Measurements from ENCODE around the gene STON1. TPM values are rescaled to one million over a fixed set of nuclear protein-coding genes. Genes with fewer than 3 reads are reported as not detected.

The STON1 gene
- total and polyA plus RNA-seq, 2 of the 8 experiments (the other 6 are each of a cell fraction or from before 2014, with no cell fraction given): 5.0 to 10.1 TPM

DNA sequence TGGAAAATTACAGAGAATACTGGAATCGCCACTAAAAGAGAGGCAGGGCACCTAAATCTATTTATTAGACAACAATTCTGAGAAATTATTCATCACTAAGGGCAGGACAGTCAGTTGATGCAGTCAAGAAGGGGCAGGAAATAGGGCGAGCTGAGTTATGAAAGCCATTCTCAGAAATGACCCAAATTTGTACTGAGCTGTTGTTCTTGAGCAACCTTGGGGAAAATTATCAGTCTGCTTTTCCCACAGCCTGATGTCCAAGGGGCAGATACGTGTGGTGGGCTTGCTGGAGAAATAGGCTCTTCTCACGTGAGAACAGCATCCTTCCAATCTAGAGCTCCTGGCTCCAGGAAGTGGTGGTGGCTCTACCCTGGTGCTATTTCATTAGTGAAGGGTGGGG, 38.6 kb downstream of the STON1 start:
- WGBS, 2 experiments (ENCODE audit: extremely low coverage in 1 of 2, insufficient coverage in 1 of 2, insufficient read length in 1 of 2, insufficient replicate concordance in 2 of 2, low coverage in 1 of 2, low lambda C conversion rate in 2 of 2, missing lambda C conversion rate in 1 of 2): 94% methylated on average over 4 of the region's 4 CpGs; no CpG with 5 or more reads in 1 of the 2 experiments
- Histone ChIP-seq H3K56ac (replicated peaks; ENCODE audit: insufficient read length, low read depth, low read length) (no peak overlapping the region), H3K27me3 (replicated peaks in 1 of 4; ENCODE audit: control insufficient read depth in 3 of 4, extremely low read depth in 1 of 4, insufficient read depth in 3 of 4, low read length in 3 of 4) (no peaks in the 10 kb centered on the region), H3K4me1 (replicated peaks in 1 of 4; ENCODE audit: control insufficient read depth in 3 of 4, insufficient read depth in 4 of 4, low read length in 3 of 4) (peaks cover 0 to 2% (median 0%) of the 10 kb centered on the region in 4 experiments; a peak in 1 of 7 replicates), H3K9ac (replicated peaks in 1 of 4; ENCODE audit: extremely low read depth in 1 of 4, low read depth in 3 of 4, low read length in 3 of 4) (no peak overlapping the region), H2BK12ac (ENCODE audit: low read depth, low read length) (no peak overlapping the region), H2AK5ac (ENCODE audit: low read depth, low read length) (no peak overlapping the region), H3K23ac (ENCODE audit: insufficient read length) (no peak overlapping the region), H3K23me2 (ENCODE audit: low read depth, low read length) (no peaks in the 10 kb centered on the region), H3K4ac (replicated peaks; ENCODE audit: insufficient read length, low read depth, low read length) (no peak overlapping the region), H3K14ac (ENCODE audit: insufficient read length) (no peak overlapping the region), H4K20me1 (replicated peaks in 1 of 2; ENCODE audit: control insufficient read depth in 1 of 2, insufficient read depth in 2 of 2, low read length in 2 of 2) (peaks cover 0 to 2% of the 10 kb centered on the region in 2 experiments), H3K4me3 (ENCODE audit: extremely low read depth in 1 of 4, insufficient read depth in 2 of 4, low read depth in 3 of 4, low read length in 4 of 4) (no peak overlapping the region), H4K8ac (ENCODE audit: extremely low read depth, insufficient read depth, low read length) (no peak overlapping the region), H3K27ac (ENCODE audit: low read depth, low read length) (no peak overlapping the region), H3K79me2 (ENCODE audit: control insufficient read depth in 1 of 2, insufficient read depth in 2 of 2, low read length in 2 of 2) (no peaks in the 10 kb centered on the region), H2BK5ac (ENCODE audit: low read depth, low read length) (no peak overlapping the region), H4K91ac (replicated peaks; ENCODE audit: insufficient read length, low read length) (no peak overlapping the region), H2AFZ (ENCODE audit: low read length) (no peak overlapping the region), H2BK15ac (ENCODE audit: low read length) (no peak overlapping the region), H3K18ac (ENCODE audit: extremely low read depth, low read length) (no peak overlapping the region), H3K36me3 (ENCODE audit: control insufficient read depth in 2 of 4, insufficient read depth in 4 of 4, low read length in 3 of 4) (no peaks in the 10 kb centered on the region), H2BK120ac (replicated peaks; ENCODE audit: low read depth, low read length) (no peak overlapping the region), H3K79me1 (ENCODE audit: low read depth, low read length) (no peaks in the 10 kb centered on the region), H3K9me3 (ENCODE audit: insufficient read depth in 2 of 2, low read depth in 1 of 2, low read length in 1 of 2) (no peaks in the 10 kb centered on the region), H3K4me2 (ENCODE audit: insufficient read depth in 1 of 2, low read depth in 2 of 2, low read length in 2 of 2) (no peak overlapping the region), H4K5ac (ENCODE audit: insufficient read length, low read depth, low read length) (no peak overlapping the region), H2BK20ac (ENCODE audit: low read length) (no peak overlapping the region)
- POLR2A ChIA-PET (ENCODE audit: partially characterized antibody): no interaction called here
- DNase-seq (ENCODE audit: low read depth in 1 of 2, low spot score in 2 of 2) (no peak), FAIRE-seq (no peak)
- CTCF ChIA-PET (ENCODE audit: partially characterized antibody): interaction anchor here (1.0 to 1.6 kb wide), 5 partner anchors 10 to 78 kb away, joined by 3 to 8 read pairs (median 3); no protein-coding TSS in a partner anchor
- TF ChIP-seq RBBP5 (IDR thresholded peaks at IDR 0.05; ENCODE audit: borderline replicate concordance, low read depth, low read length): no peak
- no peak for TF ChIP-seq TEAD4 (IDR thresholded peaks at IDR 0.05; ENCODE audit: low read depth, low read length)
- no peak for TF ChIP-seq JUND (IDR thresholded peaks at IDR 0.05; ENCODE audit: low read length)
- TF ChIP-seq SAP30 (IDR thresholded peaks at IDR 0.05; ENCODE audit: insufficient read depth, insufficient replicate concordance, low read length): no peak
- TF ChIP-seq USF2 (IDR thresholded peaks at IDR 0.05; ENCODE audit: low read length): no peak
- TF ChIP-seq HDAC2 (IDR thresholded peaks at IDR 0.05; ENCODE audit: borderline replicate concordance in 1 of 2, low read depth in 2 of 2, low read length in 2 of 2): no peak
- TF ChIP-seq RAD21 (IDR thresholded peaks at IDR 0.05 in 1 of 2, conservative IDR thresholded peaks at IDR 0.05 in 1 of 2; ENCODE audit: low read depth in 2 of 2, low read length in 2 of 2): no peak
- no peak for TF ChIP-seq CBX8 (IDR thresholded peaks at IDR 0.05; ENCODE audit: borderline replicate concordance, low read depth, low read length)
- no peak for TF ChIP-seq BRCA1 (IDR thresholded peaks at IDR 0.05; ENCODE audit: low read depth, low read length)
- TF ChIP-seq ATF2 (IDR thresholded peaks at IDR 0.05; ENCODE audit: low read length): no peak
- TF ChIP-seq POLR2AphosphoS5 (IDR thresholded peaks at IDR 0.05; ENCODE audit: low read depth, low read length): no peak
